BE2C (cell line): ENCODE data around the gene LAP3.

Source experiments
- DNase-seq: peaks from one replicate; pipeline ENCODE4 v3.0.0-alpha.2; 2020
- H3K27me3 ChIP-seq: fragments of 250-450 bp; sonication (Bioruptor Pico); 2 replicates; pipeline ENCODE4 v1.5.1; 2020; ENCODE audit warnings: mild to moderate bottlenecking
- H3K36me3 ChIP-seq: fragments of 250-450 bp; sonication (Bioruptor Pico); 2 replicates; pipeline ENCODE4 v1.5.1; 2020; ENCODE audit warnings: mild to moderate bottlenecking
- H3K4me1 ChIP-seq: fragments of 250-450 bp; sonication (Bioruptor Pico); 2 replicates; pipeline ENCODE4 v1.5.1; 2020
- H3K4me3 ChIP-seq: 2 replicates; pipeline ENCODE4 v1.5.1; 2011; ENCODE audit warnings: low read depth, low read length
- H3K9me3 ChIP-seq: fragments of 250-450 bp; sonication (Bioruptor Pico); 2 replicates; pipeline ENCODE4 v1.5.1; 2020
- CTCF ChIP-seq: IDR thresholded peaks from 2 replicates; pipeline ENCODE4 v1.5.1; 2012; ENCODE audit warnings: mild to moderate bottlenecking, low read depth, low read length

LAP3 gene

GRCh38 chr4:17597517-17597916, 20.5 kb downstream of the LAP3 start:
- Histone ChIP-seq H3K4me1 (peaks cover 10% of the 10 kb centered on the region; the same call in 1 of the 2 replicates), H3K27me3 (no peaks in the 10 kb centered on the region), H3K9me3 (no peaks in the 10 kb centered on the region), H3K4me3 (no peak overlapping the region), H3K36me3 (peaks cover 53% of the 10 kb centered on the region)
- peak; percentile 64 for TF ChIP-seq CTCF
- peak; percentile 37 for DNase-seq

GRCh38 chr4:17599826-17600225, 22.8 kb downstream of the LAP3 start:
- no peaks in the 10 kb centered on the region for H3K27me3 ChIP-seq
- no peak overlapping the region for H3K4me3 ChIP-seq
- peaks cover 6% of the 10 kb centered on the region; the same call in 1 of the 2 replicates for H3K4me1 ChIP-seq
- H3K36me3 ChIP-seq = peaks cover 38% of the 10 kb centered on the region
- H3K9me3 ChIP-seq = no peaks in the 10 kb centered on the region
- no peak for TF ChIP-seq CTCF
- DNase-seq = no peak

- no peak for TF ChIP-seq CTCF
Observed at GRCh38 chr4:17605236-17605635, 28.2 kb downstream of the LAP3 start.

GRCh38 chr4:17613761-17614415, 36.9 kb downstream of the LAP3 start:
- no peaks in the 10 kb centered on the region for H3K4me1 ChIP-seq
- H3K36me3 ChIP-seq = peaks cover 16% of the 10 kb centered on the region
- H3K27me3 ChIP-seq = no peaks in the 10 kb centered on the region
- DNase-seq = peak; percentile 28
- no peaks in the 10 kb centered on the region for H3K9me3 ChIP-seq
- H3K4me3 ChIP-seq = peak overlapping the region; percentile 98
- no peak for TF ChIP-seq CTCF

More at GRCh38 chr4:17605236-17605635, 28.2 kb downstream of the LAP3 start:
- Histone ChIP-seq H3K27me3 (no peaks in the 10 kb centered on the region), H3K4me3 (no peak overlapping the region), H3K4me1 (no peaks in the 10 kb centered on the region), H3K36me3 (peaks cover 17% of the 10 kb centered on the region), H3K9me3 (no peaks in the 10 kb centered on the region)
- no peak for DNase-seq

- peak; percentile 97 for DNase-seq
- Histone ChIP-seq H3K4me3 (peak within 1 kb of the TSS; percentile 98), H3K4me1 (no peaks in the 10 kb centered on the region), H3K27me3 (no peaks in the 10 kb centered on the region), H3K36me3 (peaks cover 17% of the 10 kb centered on the region), H3K9me3 (no peaks in the 10 kb centered on the region)
- no peak for TF ChIP-seq CTCF
Observed at GRCh38 chr4:17614416-17615299, 37.7 kb downstream of the LAP3 start, which contains the start of gene MED28. Gene MED28, plus strand, starts transcription at chr4:17614641. Its CDS starts 14 bp downstream, at chr4:17614655.

- no peak for DNase-seq
- Histone ChIP-seq H3K4me3 (no peak overlapping the region), H3K4me1 (no peaks in the 10 kb centered on the region), H3K36me3 (peaks cover 31% of the 10 kb centered on the region), H3K27me3 (no peaks in the 10 kb centered on the region), H3K9me3 (no peaks in the 10 kb centered on the region)
- no peak for TF ChIP-seq CTCF
Observed at GRCh38 chr4:17616283-17616682, 39.3 kb downstream of the LAP3 start.
